PC-3 (cell line): ENCODE results near the gene DCDC1. TPM values are rescaled to one million over a fixed set of nuclear protein-coding genes. Genes with fewer than 3 reads are reported as not detected.

Experiments used
- ATAC-seq: fragments of 200-7000 bp; cut with Tn5 transposase; 2 replicates; pipeline ENCODE4 v1.9.1; 2020; ENCODE audit warnings: mild to moderate bottlenecking, moderate library complexity
- BruUV-seq: library from RNA; stranded (reverse); fragments of 400-500 nt; replicated peaks from 2 replicates; lab custom pipeline; 2021; lab: Mats Ljungman, UMichigan
- CTCF ChIA-PET: fragments of 300-600 bp; sonication (Branson Sonifier 250); formaldehyde crosslinking; loops from one replicate; lab custom pipeline; 2022; ENCODE audit warnings: antibody characterized with exemption; lab: Charles Lee
- POLR2A ChIA-PET: fragments of 300-600 bp; sonication (Branson Sonifier 250); formaldehyde crosslinking; loops from one replicate; lab custom pipeline; 2022; ENCODE audit warnings: antibody characterized with exemption; ENCODE audit not compliant: unreplicated experiment; lab: Charles Lee
- DNase-seq: peaks from one replicate; pipeline ENCODE4 v3.0.0-alpha.2; 2015
- H2AFZ ChIP-seq: fragments of 300-600 bp; sonication (generic); 2 replicates; pipeline ENCODE4 v1.6.0; 2016; ENCODE audit warnings: antibody characterized with exemption, low read length
- H3F3A ChIP-seq: fragments of 300-600 bp; sonication (generic); one replicate; pipeline ENCODE4 v1.6.0; 2017; ENCODE audit warnings: antibody characterized with exemption, low read length, control low read depth, mild to moderate bottlenecking; ENCODE audit not compliant: unreplicated experiment
- H3K27ac ChIP-seq: fragments of 300-600 bp; sonication (generic); 2 replicates; pipeline ENCODE4 v1.5.1; 2016; ENCODE audit warnings: mild to moderate bottlenecking, low read length
- H3K27me3 ChIP-seq: fragments of 300-600 bp; sonication (generic); 2 replicates; pipeline ENCODE4 v1.6.1; 2016; ENCODE audit warnings: low read length, mixed read lengths
- H3K36me3 ChIP-seq: fragments of 300-600 bp; sonication (generic); 2 replicates; pipeline ENCODE4 v1.6.1; 2016; ENCODE audit warnings: low read depth, mixed run types, low read length, mixed read lengths
- H3K4me1 ChIP-seq: fragments of 300-600 bp; sonication (generic); 2 replicates; pipeline ENCODE4 v1.5.1; 2016; ENCODE audit warnings: low read length; ENCODE audit not compliant: insufficient read depth
- H3K4me2 ChIP-seq: fragments of 300-600 bp; sonication (generic); 2 replicates; pipeline ENCODE4 v1.6.0; 2016; ENCODE audit warnings: low read length
- H3K4me3 ChIP-seq: fragments of 300-600 bp; sonication (generic); 2 replicates; pipeline ENCODE4 v1.5.1; 2016; ENCODE audit warnings: mild to moderate bottlenecking, low read length, mixed read lengths
- H3K79me2 ChIP-seq: fragments of 300-600 bp; sonication (generic); 2 replicates; pipeline ENCODE4 v1.6.1; 2017; ENCODE audit warnings: low read length, mixed read lengths
- H3K9ac ChIP-seq: fragments of 300-600 bp; sonication (generic); 2 replicates; pipeline ENCODE4 v1.6.0; 2016; ENCODE audit warnings: mild to moderate bottlenecking, low read length
- H3K9me2 ChIP-seq: fragments of 300-600 bp; sonication (generic); replicated peaks from 2 replicates; pipeline ENCODE4 v1.6.1; 2016; ENCODE audit warnings: mixed run types, low read length, mixed read lengths
- H3K9me3 ChIP-seq: fragments of 300-600 bp; sonication (generic); 2 replicates; pipeline ENCODE4 v1.6.1; 2016; ENCODE audit warnings: low read length, mixed read lengths
- H4K20me1 ChIP-seq: fragments of 300-600 bp; sonication (generic); 2 replicates; pipeline ENCODE4 v1.6.1; 2016; ENCODE audit warnings: low read length, mixed read lengths
- CTCF ChIP-seq: fragments of 300-600 bp; sonication (generic); conservative IDR thresholded peaks from 2 replicates; pipeline ENCODE4 v1.5.1; 2017; ENCODE audit warnings: antibody characterized with exemption, low read depth, mild to moderate bottlenecking, low read length
- EZH2 ChIP-seq: fragments of 300-600 bp; sonication (generic); IDR thresholded peaks from one replicate; pipeline ENCODE4 v1.6.1; 2017; ENCODE audit warnings: antibody characterized with exemption, mild to moderate bottlenecking, low read length; ENCODE audit not compliant: unreplicated experiment
- EZH2phosphoT487 ChIP-seq: fragments of 300-600 bp; sonication (generic); IDR thresholded peaks from 2 replicates; pipeline ENCODE4 v1.6.1; 2018; ENCODE audit warnings: mild to moderate bottlenecking, antibody characterized with exemption, low read length, borderline replicate concordance
- intact Hi-C: fragments of 100-400 bp; cut with micrococcal nuclease; formaldehyde crosslinking; loops from 2 replicates; pipeline ENCODE4 v1.9.0; 2023
- total RNA-seq: library from RNA; depleted of rRNA; stranded (reverse); fragments of >200 nt; gene quantifications from 2 replicates; pipeline ENCODE4 v1.2.3, GENCODE V29; 2014; rRNA removed

The DCDC1 gene
- total RNA-seq, 1 experiment from 2014 or later = not detected

GRCh38 chr11:30815619-30816018 is 553.9 kb downstream of the DCDC1 start:
- no peaks in the 10 kb centered on the region for H3K9me2 ChIP-seq
- no peak for DNase-seq
- H3F3A ChIP-seq = no peaks in the 10 kb centered on the region
- no peaks in the 10 kb centered on the region for H3K36me3 ChIP-seq
- TF ChIP-seq EZH2phosphoT487 (no peak), EZH2 (no peak), CTCF (no peak)
- no peaks in the 10 kb centered on the region for H3K9me3 ChIP-seq
- H2AFZ ChIP-seq = no peak overlapping the region
- H3K4me1 ChIP-seq = no peaks in the 10 kb centered on the region
- H3K79me2 ChIP-seq = no peaks in the 10 kb centered on the region
- ATAC-seq = no peak
- H3K4me3 ChIP-seq = no peak overlapping the region
- no peaks in the 10 kb centered on the region for H4K20me1 ChIP-seq
- ChIA-PET CTCF (no interaction called here), POLR2A (no interaction called here)
- intact Hi-C loops = no loop called here
- H3K27me3 ChIP-seq = no peaks in the 10 kb centered on the region
- no peak overlapping the region for H3K27ac ChIP-seq
- H3K4me2 ChIP-seq = no peak overlapping the region
- no peak overlapping the region for H3K9ac ChIP-seq
- no TSS peak for BruUV-seq

- POLR2A ChIA-PET = no interaction called here
- intact Hi-C loops = no loop called here
Observed at GRCh38 chr11:30814737-30815136, 554.8 kb downstream of the DCDC1 start.

More at GRCh38 chr11:30814737-30815136, 554.8 kb downstream of the DCDC1 start:
- Histone ChIP-seq H2AFZ (no peak overlapping the region), H4K20me1 (no peaks in the 10 kb centered on the region), H3K27ac (no peak overlapping the region), H3K27me3 (no peaks in the 10 kb centered on the region), H3K36me3 (no peaks in the 10 kb centered on the region), H3F3A (no peaks in the 10 kb centered on the region), H3K9ac (no peak overlapping the region), H3K4me3 (no peak overlapping the region), H3K9me2 (no peaks in the 10 kb centered on the region), H3K79me2 (no peaks in the 10 kb centered on the region), H3K4me1 (no peaks in the 10 kb centered on the region), H3K4me2 (no peak overlapping the region), H3K9me3 (no peaks in the 10 kb centered on the region; the same call in 1 of the 2 replicates)
- DNase-seq (no peak), ATAC-seq (no peak)
- BruUV-seq = no TSS peak
- no peak for TF ChIP-seq CTCF
- TF ChIP-seq EZH2phosphoT487 = no peak
- TF ChIP-seq EZH2 = no peak
- CTCF ChIA-PET = no interaction called here

Other genes with a start within 250 kb of the DCDC1 start
- 5.6 and 9.3 TPM in 2 replicates for gene DNAJC24, start 121 bp upstream of the DCDC1 start, total RNA-seq
- 13.5 and 31.4 TPM in 2 replicates for gene IMMP1L, start 139.9 kb upstream of the DCDC1 start, total RNA-seq
- 19.4 and 19.9 TPM in 2 replicates for gene ELP4, start 140.0 kb upstream of the DCDC1 start, total RNA-seq